ENCODE results near the gene SLC44A2. TPM values are rescaled to one million over a fixed set of nuclear protein-coding genes. Genes with fewer than 3 reads are reported as not detected.

The SLC44A2 gene
- total and polyA plus RNA-seq, 10 of the 15 experiments (the other 5 are each of a cell fraction or from before 2014, with no cell fraction given) = 3.0 to 51.3 (median 26.8) TPM

DNA sequence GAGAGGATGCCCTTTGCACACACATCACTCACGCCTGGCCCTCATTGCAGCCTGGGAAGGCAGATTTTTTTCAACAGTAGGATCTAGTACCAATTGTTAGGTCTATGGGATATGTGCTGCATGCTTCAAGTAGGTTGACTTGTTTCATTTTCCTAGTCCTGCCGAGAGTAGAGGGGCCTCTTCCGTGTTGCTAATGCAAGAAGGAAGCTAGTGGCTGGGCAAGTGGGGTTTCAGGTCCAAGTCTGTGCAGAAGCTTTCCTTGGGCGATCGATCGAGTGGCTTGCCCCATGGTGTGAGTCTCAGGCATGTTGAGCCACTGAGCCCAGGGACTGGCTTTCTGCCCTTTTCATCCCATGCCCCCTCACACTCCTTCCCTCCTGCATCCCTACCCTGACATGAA is 42.5 kb downstream of the SLC44A2 start:
- 9% methylated on average over 6 of the region's 6 CpGs for whole genome bisulfite sequencing (ENCODE audit: insufficient coverage, insufficient replicate concordance, low lambda C conversion rate, missing lambda C conversion rate)
- H3K27me3 ChIP-seq (replicated peaks in 1 of 2; ENCODE audit: control insufficient read depth in 2 of 2, insufficient read depth in 2 of 2, low read length in 1 of 2) = no peaks in the 10 kb centered on the region
- peaks cover 17% of the 10 kb centered on the region for H4K20me1 ChIP-seq (ENCODE audit: control insufficient read depth, insufficient read depth)
- ChIA-PET RAD21 (ENCODE audit: unreplicated experiment) (interaction anchor here (1.3 kb wide), 1 partner anchor 87 kb away, joined by 4 read pairs; no protein-coding TSS in a partner anchor), CTCF (interaction anchor here (1.6 kb wide), 1 partner anchor 83 kb away, joined by 6 read pairs; no protein-coding TSS in a partner anchor), POLR2A (interaction anchor here (1.2 kb wide), 1 partner anchor 86 kb away, joined by 3 read pairs; no protein-coding TSS in a partner anchor), SMC1A (ENCODE audit: uncharacterized antibody, unreplicated experiment) (no interaction called here)
- FAIRE-seq (no peak), ATAC-seq (peak; percentile 13; the same call in 2 of the 3 replicates), DNase-seq (ENCODE audit: low read depth, low spot score) (no peak)
- BruUV-seq (replicated peaks) = TSS peak; percentile 11
- H3K79me2 ChIP-seq (ENCODE audit: control insufficient read depth, insufficient read depth, low read length) = peaks cover 82% of the 10 kb centered on the region
- peaks cover 18 to 32% of the 10 kb centered on the region in 2 experiments for H3K36me3 ChIP-seq (ENCODE audit: control insufficient read depth in 2 of 2, insufficient read depth in 2 of 2, low read length in 1 of 2)
- H3K9ac ChIP-seq (ENCODE audit: control insufficient read depth, insufficient read depth, low read length) = no peak overlapping the region
- peak overlapping the region; percentile 44; the same call in 1 of the 2 replicates for H3K27ac ChIP-seq (ENCODE audit: control insufficient read depth, insufficient read depth)
- no peak overlapping the region for H2AFZ ChIP-seq (ENCODE audit: control insufficient read depth, low read depth, low read length)
- TF ChIP-seq, protein P1, sequence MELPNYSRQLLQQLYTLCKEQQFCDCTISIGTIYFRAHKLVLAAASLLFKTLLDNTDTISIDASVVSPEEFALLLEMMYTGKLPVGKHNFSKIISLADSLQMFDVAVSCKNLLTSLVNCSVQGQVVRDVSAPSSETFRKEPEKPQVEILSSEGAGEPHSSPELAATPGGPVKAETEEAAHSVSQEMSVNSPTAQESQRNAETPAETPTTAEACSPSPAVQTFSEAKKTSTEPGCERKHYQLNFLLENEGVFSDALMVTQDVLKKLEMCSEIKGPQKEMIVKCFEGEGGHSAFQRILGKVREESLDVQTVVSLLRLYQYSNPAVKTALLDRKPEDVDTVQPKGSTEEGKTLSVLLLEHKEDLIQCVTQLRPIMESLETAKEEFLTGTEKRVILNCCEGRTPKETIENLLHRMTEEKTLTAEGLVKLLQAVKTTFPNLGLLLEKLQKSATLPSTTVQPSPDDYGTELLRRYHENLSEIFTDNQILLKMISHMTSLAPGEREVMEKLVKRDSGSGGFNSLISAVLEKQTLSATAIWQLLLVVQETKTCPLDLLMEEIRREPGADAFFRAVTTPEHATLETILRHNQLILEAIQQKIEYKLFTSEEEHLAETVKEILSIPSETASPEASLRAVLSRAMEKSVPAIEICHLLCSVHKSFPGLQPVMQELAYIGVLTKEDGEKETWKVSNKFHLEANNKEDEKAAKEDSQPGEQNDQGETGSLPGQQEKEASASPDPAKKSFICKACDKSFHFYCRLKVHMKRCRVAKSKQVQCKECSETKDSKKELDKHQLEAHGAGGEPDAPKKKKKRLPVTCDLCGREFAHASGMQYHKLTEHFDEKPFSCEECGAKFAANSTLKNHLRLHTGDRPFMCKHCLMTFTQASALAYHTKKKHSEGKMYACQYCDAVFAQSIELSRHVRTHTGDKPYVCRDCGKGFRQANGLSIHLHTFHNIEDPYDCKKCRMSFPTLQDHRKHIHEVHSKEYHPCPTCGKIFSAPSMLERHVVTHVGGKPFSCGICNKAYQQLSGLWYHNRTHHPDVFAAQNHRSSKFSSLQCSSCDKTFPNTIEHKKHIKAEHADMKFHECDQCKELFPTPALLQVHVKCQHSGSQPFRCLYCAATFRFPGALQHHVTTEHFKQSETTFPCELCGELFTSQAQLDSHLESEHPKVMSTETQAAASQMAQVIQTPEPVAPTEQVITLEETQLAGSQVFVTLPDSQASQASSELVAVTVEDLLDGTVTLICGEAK (IDR thresholded peaks at IDR 0.05; ENCODE audit: borderline replicate concordance) = no peak
- TF ChIP-seq POU2F2 (IDR thresholded peaks at IDR 0.05; ENCODE audit: borderline replicate concordance, low read depth, low read length) (no peak), PAX8 (IDR thresholded peaks at IDR 0.05) (no peak), POLR2A (IDR thresholded peaks at IDR 0.05; ENCODE audit: low read depth, low read length) (peak; percentile 50), BMI1 (IDR thresholded peaks at IDR 0.05; ENCODE audit: borderline replicate concordance) (no peak), MYC (IDR thresholded peaks at IDR 0.05; ENCODE audit: insufficient read depth, insufficient read length, insufficient replicate concordance, low read length, severe bottlenecking) (no peak), CHD4 (IDR thresholded peaks at IDR 0.05) (no peak), ASH2L (IDR thresholded peaks at IDR 0.05; ENCODE audit: borderline replicate concordance, low read depth) (no peak), SMARCA5 (IDR thresholded peaks at IDR 0.05) (no peak), ZNF217 (IDR thresholded peaks at IDR 0.05) (no peak), JUND (IDR thresholded peaks at IDR 0.05; ENCODE audit: low read depth, low read length) (no peak), SP1 (IDR thresholded peaks at IDR 0.05; ENCODE audit: low read depth, low read length) (no peak), POLR2AphosphoS5 (IDR thresholded peaks at IDR 0.05; ENCODE audit: low read length) (0 out of 2 replicates have a peak, but pooled peaks have one; percentile 47)
- peak overlapping the region; percentile 48 for H3K4me2 ChIP-seq (ENCODE audit: control insufficient read depth, insufficient read depth)
- no peaks in the 10 kb centered on the region for H3K9me3 ChIP-seq (replicated peaks; ENCODE audit: control insufficient read depth, insufficient read depth, low read length)
- no peak overlapping the region for H3K4me3 ChIP-seq
- intact Hi-C loops (cut with micrococcal nuclease; ENCODE audit: unreplicated experiment) = no loop called here
- peaks cover 15% of the 10 kb centered on the region for H3K4me1 ChIP-seq (ENCODE audit: control insufficient read depth, insufficient read depth, low read length)
- in situ Hi-C loops (cut with MboI) = no loop called here
